OCI-LY1 (cell line): ENCODE results near the gene DLX5.

ENCODE experiments used
- H2AFZ ChIP-seq: fragments of 200-600 bp; sonication (generic), shearing (Covaris generic); 2 replicates; pipeline ENCODE4 v1.6.0; 2014; ENCODE audit warnings: antibody characterized with exemption, mild to moderate bottlenecking, low read length
- H3F3A ChIP-seq: fragments of 200-600 bp; sonication (generic), shearing (Covaris generic); 2 replicates; pipeline ENCODE4 v1.6.0; 2014; ENCODE audit warnings: mild to moderate bottlenecking, antibody characterized with exemption, low read length, moderate library complexity; ENCODE audit not compliant: insufficient read depth
- H3K27ac ChIP-seq: fragments of 200-600 bp; sonication (generic); 2 replicates; pipeline ENCODE4 v1.5.1; 2014; ENCODE audit warnings: low read length, mixed run types, mild to moderate bottlenecking, low read depth; ENCODE audit not compliant: poor library complexity, severe bottlenecking
- H3K27me3 ChIP-seq: fragments of 200-600 bp; sonication (generic); 2 replicates; pipeline ENCODE4 v1.6.0; 2014; ENCODE audit warnings: antibody characterized with exemption, mild to moderate bottlenecking, low read length, moderate library complexity; ENCODE audit not compliant: insufficient read depth
- H3K36me3 ChIP-seq: fragments of 200-600 bp; sonication (generic); 2 replicates; pipeline ENCODE4 v1.6.1; 2014; ENCODE audit warnings: mild to moderate bottlenecking, antibody characterized with exemption, low read length, moderate library complexity, mixed read lengths; ENCODE audit not compliant: insufficient read depth
- H3K4me1 ChIP-seq: fragments of 200-600 bp; sonication (generic); 2 replicates; pipeline ENCODE4 v1.5.1; 2014; ENCODE audit warnings: mild to moderate bottlenecking, low read length, moderate library complexity; ENCODE audit not compliant: insufficient read depth, severe bottlenecking
- H3K4me2 ChIP-seq: fragments of 200-600 bp; sonication (generic), shearing (Covaris generic); 2 replicates; pipeline ENCODE4 v1.6.1; 2014; ENCODE audit warnings: low read length
- H3K4me3 ChIP-seq: fragments of 200-600 bp; sonication (generic); 2 replicates; pipeline ENCODE4 v1.5.1; 2014; ENCODE audit warnings: low read length, low read depth, mild to moderate bottlenecking, mixed read lengths; ENCODE audit not compliant: poor library complexity, severe bottlenecking
- H3K79me2 ChIP-seq: fragments of 200-600 bp; shearing (Covaris generic); 2 replicates; pipeline ENCODE4 v1.6.1; 2016; ENCODE audit warnings: mixed run types, low read length, mixed read lengths; ENCODE audit not compliant: insufficient read depth
- H3K9ac ChIP-seq: fragments of 200-600 bp; sonication (generic), shearing (Covaris generic); 2 replicates; pipeline ENCODE4 v1.6.1; 2014; ENCODE audit warnings: mild to moderate bottlenecking, low read length, mixed read lengths
- H3K9me2 ChIP-seq: fragments of 200-600 bp; sonication (generic), shearing (Covaris generic); 2 replicates; pipeline ENCODE4 v1.6.1; 2014; ENCODE audit warnings: low read depth, mild to moderate bottlenecking, low read length, mixed read lengths
- H3K9me3 ChIP-seq: fragments of 200-600 bp; shearing (Covaris generic); 2 replicates; pipeline ENCODE4 v1.6.1; 2014; ENCODE audit warnings: low read length, mixed read lengths
- H4K20me1 ChIP-seq: fragments of 200-600 bp; sonication (generic), shearing (Covaris generic); 2 replicates; pipeline ENCODE4 v1.6.0; 2016; ENCODE audit warnings: mild to moderate bottlenecking, low read length; ENCODE audit not compliant: insufficient read depth
- EZH2 ChIP-seq: fragments of 200-600 bp; sonication (generic), shearing (Covaris generic); IDR thresholded peaks from 2 replicates; pipeline ENCODE4 v1.8.0; 2017; ENCODE audit warnings: borderline replicate concordance, mixed run types, mild to moderate bottlenecking, antibody characterized with exemption, low read length, moderate library complexity, mixed read lengths
- TF ChIP-seq, protein P1 (sequence below): fragments of 200-600 bp; sonication (generic), shearing (Covaris generic); IDR thresholded peaks from 2 replicates; pipeline ENCODE4 v1.5.1; 2017; ENCODE audit warnings: mild to moderate bottlenecking, antibody characterized with exemption, low read length, moderate library complexity, mixed read lengths

The DLX5 gene

DNA sequence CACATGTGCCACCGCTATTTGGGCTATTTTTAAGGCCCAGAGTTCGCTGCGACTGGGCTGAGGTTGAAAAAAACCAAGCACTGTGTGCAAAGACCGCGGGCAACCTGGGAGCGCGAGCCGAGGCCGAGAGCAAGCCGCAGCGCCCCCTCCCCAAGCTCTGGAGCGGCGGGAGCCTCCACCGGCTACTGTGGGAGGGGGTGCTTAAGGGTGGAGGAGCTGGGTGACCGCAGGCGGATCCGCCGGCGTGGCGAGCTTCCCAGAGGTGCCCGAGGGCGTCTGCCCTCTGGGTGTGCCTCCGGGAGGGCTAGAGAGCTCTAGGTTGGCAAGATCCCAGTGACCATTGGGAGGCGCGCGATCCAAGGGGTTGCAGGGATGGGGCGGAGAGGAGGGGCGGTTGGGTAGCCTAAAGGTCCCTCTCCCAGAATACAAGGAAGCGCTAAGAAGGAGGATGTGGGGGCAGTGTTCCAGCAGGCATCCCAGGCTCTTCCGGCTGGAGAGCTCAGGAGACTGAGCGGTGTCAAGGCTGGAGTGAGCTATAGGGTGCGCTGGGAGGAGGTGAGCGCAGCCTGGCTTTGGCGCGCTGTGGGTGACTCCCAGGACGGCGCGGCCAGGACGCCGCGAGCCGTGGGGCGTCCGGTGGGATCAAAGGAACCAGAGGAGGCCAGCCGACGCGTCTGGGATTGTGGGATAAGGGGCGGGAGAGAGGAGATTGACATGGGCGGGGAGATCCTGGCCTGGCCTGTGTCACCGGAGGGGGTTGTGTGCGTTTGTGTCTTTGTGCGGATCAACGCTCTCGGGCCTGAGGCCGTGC, 8.0 kb downstream of the DLX5 start:
- Histone ChIP-seq H3K9ac (no peak overlapping the region), H3F3A (no peaks in the 10 kb centered on the region), H3K79me2 (no peaks in the 10 kb centered on the region), H3K4me3 (no peak overlapping the region), H3K9me3 (no peaks in the 10 kb centered on the region), H4K20me1 (no peaks in the 10 kb centered on the region), H3K36me3 (no peaks in the 10 kb centered on the region), H3K9me2 (no peaks in the 10 kb centered on the region), H3K4me1 (no peaks in the 10 kb centered on the region), H3K4me2 (no peak overlapping the region), H2AFZ (no peak overlapping the region), H3K27me3 (no peaks in the 10 kb centered on the region; the same call in 1 of the 2 replicates), H3K27ac (no peak overlapping the region)
- TF ChIP-seq EZH2, result no peak
- TF ChIP-seq, protein P1, sequence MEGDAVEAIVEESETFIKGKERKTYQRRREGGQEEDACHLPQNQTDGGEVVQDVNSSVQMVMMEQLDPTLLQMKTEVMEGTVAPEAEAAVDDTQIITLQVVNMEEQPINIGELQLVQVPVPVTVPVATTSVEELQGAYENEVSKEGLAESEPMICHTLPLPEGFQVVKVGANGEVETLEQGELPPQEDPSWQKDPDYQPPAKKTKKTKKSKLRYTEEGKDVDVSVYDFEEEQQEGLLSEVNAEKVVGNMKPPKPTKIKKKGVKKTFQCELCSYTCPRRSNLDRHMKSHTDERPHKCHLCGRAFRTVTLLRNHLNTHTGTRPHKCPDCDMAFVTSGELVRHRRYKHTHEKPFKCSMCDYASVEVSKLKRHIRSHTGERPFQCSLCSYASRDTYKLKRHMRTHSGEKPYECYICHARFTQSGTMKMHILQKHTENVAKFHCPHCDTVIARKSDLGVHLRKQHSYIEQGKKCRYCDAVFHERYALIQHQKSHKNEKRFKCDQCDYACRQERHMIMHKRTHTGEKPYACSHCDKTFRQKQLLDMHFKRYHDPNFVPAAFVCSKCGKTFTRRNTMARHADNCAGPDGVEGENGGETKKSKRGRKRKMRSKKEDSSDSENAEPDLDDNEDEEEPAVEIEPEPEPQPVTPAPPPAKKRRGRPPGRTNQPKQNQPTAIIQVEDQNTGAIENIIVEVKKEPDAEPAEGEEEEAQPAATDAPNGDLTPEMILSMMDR, result no peak

DNA sequence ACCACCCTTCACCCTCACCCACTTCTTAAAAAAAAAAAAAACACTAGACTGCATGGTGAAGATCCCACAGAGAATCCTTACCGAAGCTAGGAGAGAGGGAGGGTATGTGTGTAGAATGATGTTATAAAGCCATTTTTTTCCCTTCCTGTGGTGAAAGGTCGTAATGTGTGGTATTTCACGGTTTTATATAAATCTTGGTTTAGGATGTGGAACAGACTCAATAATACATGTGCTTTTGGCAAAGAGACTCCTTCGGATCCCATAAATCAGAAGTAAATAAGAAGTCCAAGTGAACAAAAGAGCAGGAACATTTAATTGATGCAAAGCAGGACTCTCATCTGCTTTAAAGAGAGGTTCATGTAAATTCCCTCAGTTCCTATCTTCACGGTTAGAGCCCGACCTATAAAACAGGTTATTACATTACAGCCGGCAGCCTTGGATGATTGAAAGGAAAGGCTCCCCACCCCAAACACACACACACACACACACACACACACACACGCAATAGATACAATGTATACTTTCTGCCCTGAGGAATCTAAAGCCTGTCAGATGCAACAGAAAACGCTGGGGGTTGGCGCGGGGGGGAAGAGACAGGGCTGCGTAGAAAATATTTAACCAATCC, 8.8 kb downstream of the DLX5 start:
- Histone ChIP-seq H3K27me3 (no peaks in the 10 kb centered on the region; the same call in 1 of the 2 replicates), H3K9ac (no peak overlapping the region), H4K20me1 (no peaks in the 10 kb centered on the region), H3K9me2 (no peaks in the 10 kb centered on the region), H3K36me3 (no peaks in the 10 kb centered on the region), H3K27ac (no peak overlapping the region), H3K9me3 (no peaks in the 10 kb centered on the region), H2AFZ (no peak overlapping the region), H3K4me2 (no peak overlapping the region), H3F3A (no peaks in the 10 kb centered on the region), H3K4me1 (no peaks in the 10 kb centered on the region), H3K79me2 (no peaks in the 10 kb centered on the region), H3K4me3 (no peak overlapping the region)
- no peak for TF ChIP-seq EZH2
- TF ChIP-seq, protein P1, result no peak

DNA sequence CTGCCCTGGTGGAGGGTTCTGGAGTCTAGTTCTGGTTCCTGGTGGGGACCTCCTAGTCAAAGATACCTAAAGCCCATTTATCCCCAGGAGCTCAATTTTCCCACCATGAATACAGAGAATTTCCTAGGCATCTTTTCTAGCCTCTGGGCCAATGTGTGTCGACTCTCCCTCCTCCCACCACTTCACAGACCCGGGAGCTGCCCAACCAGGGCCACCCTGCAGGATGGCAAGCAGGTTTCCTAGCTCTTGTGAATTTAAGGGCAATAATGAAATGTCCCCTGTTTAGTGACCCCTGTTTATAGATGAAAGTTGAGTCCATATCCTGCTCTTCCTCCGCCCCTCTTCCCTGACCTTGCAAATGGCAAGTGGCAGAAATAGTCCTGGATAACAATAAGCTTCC, 9.4 kb downstream of the DLX5 start:
- Histone ChIP-seq H3K4me2 (no peak overlapping the region), H3K36me3 (no peaks in the 10 kb centered on the region), H3F3A (no peaks in the 10 kb centered on the region), H3K4me1 (no peaks in the 10 kb centered on the region), H3K9me2 (no peaks in the 10 kb centered on the region), H3K4me3 (no peak overlapping the region), H3K9me3 (no peaks in the 10 kb centered on the region), H3K9ac (no peak overlapping the region), H4K20me1 (no peaks in the 10 kb centered on the region), H3K27ac (no peak overlapping the region), H2AFZ (no peak overlapping the region), H3K79me2 (no peaks in the 10 kb centered on the region), H3K27me3 (no peaks in the 10 kb centered on the region)
- TF ChIP-seq EZH2, result no peak
- TF ChIP-seq, protein P1, result no peak
